Measurements from ENCODE around the gene SPATS2. TPM values are rescaled to one million over a fixed set of nuclear protein-coding genes. Genes with fewer than 3 reads are reported as not detected.
"Not testable (repeated sequence)": the region's sequence is repeated elsewhere in the genome, so short reads cannot be mapped to it uniquely, and the experiment has no call there.

The SPATS2 gene
- total RNA-seq, 1 donor from 2014 or later: 69.0 TPM

- TF ChIP-seq, protein P1, sequence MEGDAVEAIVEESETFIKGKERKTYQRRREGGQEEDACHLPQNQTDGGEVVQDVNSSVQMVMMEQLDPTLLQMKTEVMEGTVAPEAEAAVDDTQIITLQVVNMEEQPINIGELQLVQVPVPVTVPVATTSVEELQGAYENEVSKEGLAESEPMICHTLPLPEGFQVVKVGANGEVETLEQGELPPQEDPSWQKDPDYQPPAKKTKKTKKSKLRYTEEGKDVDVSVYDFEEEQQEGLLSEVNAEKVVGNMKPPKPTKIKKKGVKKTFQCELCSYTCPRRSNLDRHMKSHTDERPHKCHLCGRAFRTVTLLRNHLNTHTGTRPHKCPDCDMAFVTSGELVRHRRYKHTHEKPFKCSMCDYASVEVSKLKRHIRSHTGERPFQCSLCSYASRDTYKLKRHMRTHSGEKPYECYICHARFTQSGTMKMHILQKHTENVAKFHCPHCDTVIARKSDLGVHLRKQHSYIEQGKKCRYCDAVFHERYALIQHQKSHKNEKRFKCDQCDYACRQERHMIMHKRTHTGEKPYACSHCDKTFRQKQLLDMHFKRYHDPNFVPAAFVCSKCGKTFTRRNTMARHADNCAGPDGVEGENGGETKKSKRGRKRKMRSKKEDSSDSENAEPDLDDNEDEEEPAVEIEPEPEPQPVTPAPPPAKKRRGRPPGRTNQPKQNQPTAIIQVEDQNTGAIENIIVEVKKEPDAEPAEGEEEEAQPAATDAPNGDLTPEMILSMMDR (IDR thresholded peaks at IDR 0.05; ENCODE audit: unreplicated experiment): no peak
- Mint-ChIP-seq H3K36me3 (peaks cover 48% of the 10 kb centered on the region), H3K27ac (peak overlapping the region; percentile 77), H3K9me3 (no peaks in the 10 kb centered on the region), H3K27me3 (ENCODE audit: low read depth) (no peaks in the 10 kb centered on the region), H3K4me3 (no peak overlapping the region), H3K4me1 (peaks cover 9% of the 10 kb centered on the region)
- no peak for DNase-seq (ENCODE audit: low spot score in 2 of 2, unreplicated experiment in 2 of 2)
Observed at GRCh38 chr12:49503674-49504180, 136.5 kb downstream of the SPATS2 start.

GRCh38 chr12:49505672-49506071, 138.4 kb downstream of the SPATS2 start:
- Mint-ChIP-seq H3K4me3 (no peak overlapping the region), H3K9me3 (no peaks in the 10 kb centered on the region), H3K36me3 (peaks cover 35% of the 10 kb centered on the region), H3K27me3 (ENCODE audit: low read depth) (no peaks in the 10 kb centered on the region), H3K4me1 (peaks cover 9% of the 10 kb centered on the region), H3K27ac (no peak overlapping the region)
- TF ChIP-seq, protein P1 (IDR thresholded peaks at IDR 0.05; ENCODE audit: unreplicated experiment): no peak
- no peak for DNase-seq (ENCODE audit: low spot score in 2 of 2, unreplicated experiment in 2 of 2)

DNA sequence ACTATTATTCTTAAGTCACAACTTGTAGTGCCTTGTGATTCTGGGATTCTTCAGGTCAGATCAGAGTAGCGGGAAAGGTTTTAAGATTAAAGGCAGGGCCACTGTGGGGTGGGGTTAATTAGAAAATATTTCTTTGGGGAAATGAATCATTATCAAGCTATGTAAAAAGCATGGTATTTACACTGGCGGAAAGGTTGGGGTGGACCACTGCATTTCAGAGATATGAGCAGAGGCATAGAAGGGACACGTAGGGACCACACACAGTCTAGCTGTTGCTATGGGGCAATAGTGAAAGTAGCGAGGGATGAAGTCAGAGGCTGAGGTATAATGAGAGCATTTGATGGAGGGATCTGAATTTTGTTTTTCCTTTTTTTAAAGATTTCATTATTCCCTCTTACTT, 139.9 kb downstream of the SPATS2 start:
- DNase-seq (ENCODE audit: low spot score in 2 of 2, unreplicated experiment in 2 of 2): no peak
- TF ChIP-seq, protein P1 (IDR thresholded peaks at IDR 0.05; ENCODE audit: unreplicated experiment): no peak
- H3K4me3 Mint-ChIP-seq: no peak overlapping the region
- H3K27me3 Mint-ChIP-seq (ENCODE audit: low read depth): no peaks in the 10 kb centered on the region
- H3K27ac Mint-ChIP-seq: peak overlapping the region; percentile 59
- peaks cover 28% of the 10 kb centered on the region for H3K36me3 Mint-ChIP-seq
- peaks cover 9% of the 10 kb centered on the region for H3K4me1 Mint-ChIP-seq
- H3K9me3 Mint-ChIP-seq: no peaks in the 10 kb centered on the region

- H3K27me3 Mint-ChIP-seq (ENCODE audit: low read depth); DNase-seq (ENCODE audit: low spot score in 2 of 2, unreplicated experiment in 2 of 2): not testable (repeated sequence)
Observed at GRCh38 chr12:49509681-49510080, 142.4 kb downstream of the SPATS2 start.

GRCh38 chr12:49511410-49511809, 144.1 kb downstream of the SPATS2 start:
- Mint-ChIP-seq H3K4me3 (no peak overlapping the region), H3K27ac (no peak overlapping the region), H3K36me3 (peaks cover 9% of the 10 kb centered on the region), H3K9me3 (no peaks in the 10 kb centered on the region), H3K4me1 (peaks cover 4% of the 10 kb centered on the region), H3K27me3 (ENCODE audit: low read depth) (no peaks in the 10 kb centered on the region)
- no peak for DNase-seq (ENCODE audit: low spot score in 2 of 2, unreplicated experiment in 2 of 2)
- TF ChIP-seq, protein P1 (IDR thresholded peaks at IDR 0.05; ENCODE audit: unreplicated experiment): no peak

More at GRCh38 chr12:49509681-49510080, 142.4 kb downstream of the SPATS2 start:
- not testable (repeated sequence) for H3K4me1 Mint-ChIP-seq, H3K9me3 Mint-ChIP-seq, H3K4me3 Mint-ChIP-seq, H3K27ac Mint-ChIP-seq
- H3K36me3 Mint-ChIP-seq: peaks cover 13% of the 10 kb centered on the region

DNA sequence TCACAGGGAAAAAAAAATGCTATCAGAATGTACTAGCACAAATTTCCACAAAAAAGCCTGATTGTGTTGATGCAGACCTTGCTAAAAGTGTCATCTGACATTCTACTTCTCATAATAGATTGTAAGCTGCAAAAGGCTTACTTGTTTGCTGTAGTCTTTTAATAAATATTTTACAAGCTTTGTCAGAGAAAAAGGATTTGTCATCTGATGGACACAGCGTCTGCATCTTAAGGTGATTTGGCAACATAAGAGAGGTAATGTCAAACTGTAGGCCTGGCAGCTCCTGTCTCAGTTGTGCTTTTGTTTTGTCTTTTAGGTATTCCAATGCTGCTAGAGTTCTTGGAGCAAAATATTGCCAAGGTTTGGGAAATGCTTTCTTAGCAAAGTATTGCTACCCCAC, 145.3 kb downstream of the SPATS2 start:
- Mint-ChIP-seq H3K4me1 (no peaks in the 10 kb centered on the region), H3K36me3 (peaks cover 9% of the 10 kb centered on the region)

More for the DNA sequence above, 145.3 kb downstream of the SPATS2 start:
- DNase-seq (ENCODE audit: low spot score in 2 of 2, unreplicated experiment in 2 of 2): no peak
- no peaks in the 10 kb centered on the region for H3K27me3 Mint-ChIP-seq (ENCODE audit: low read depth)
- TF ChIP-seq, protein P1 (IDR thresholded peaks at IDR 0.05; ENCODE audit: unreplicated experiment): no peak
- H3K27ac Mint-ChIP-seq: no peak overlapping the region
- H3K4me3 Mint-ChIP-seq: no peak overlapping the region
- no peaks in the 10 kb centered on the region for H3K9me3 Mint-ChIP-seq

Measured in mesothelial cell of epicardium (in vitro differentiated cells).